DMS 273 (cell line): ENCODE data around the gene NYAP1.
"Not testable (repeated sequence)": the region's sequence is repeated elsewhere in the genome, so short reads cannot be mapped to it uniquely, and the experiment has no call there.

Experiments
- DNase-seq: peaks from one replicate; lab custom pipeline; 2025; ENCODE audit not compliant: unreplicated experiment; lab: John Stamatoyannopoulos, UW

Gene NYAP1

DNA sequence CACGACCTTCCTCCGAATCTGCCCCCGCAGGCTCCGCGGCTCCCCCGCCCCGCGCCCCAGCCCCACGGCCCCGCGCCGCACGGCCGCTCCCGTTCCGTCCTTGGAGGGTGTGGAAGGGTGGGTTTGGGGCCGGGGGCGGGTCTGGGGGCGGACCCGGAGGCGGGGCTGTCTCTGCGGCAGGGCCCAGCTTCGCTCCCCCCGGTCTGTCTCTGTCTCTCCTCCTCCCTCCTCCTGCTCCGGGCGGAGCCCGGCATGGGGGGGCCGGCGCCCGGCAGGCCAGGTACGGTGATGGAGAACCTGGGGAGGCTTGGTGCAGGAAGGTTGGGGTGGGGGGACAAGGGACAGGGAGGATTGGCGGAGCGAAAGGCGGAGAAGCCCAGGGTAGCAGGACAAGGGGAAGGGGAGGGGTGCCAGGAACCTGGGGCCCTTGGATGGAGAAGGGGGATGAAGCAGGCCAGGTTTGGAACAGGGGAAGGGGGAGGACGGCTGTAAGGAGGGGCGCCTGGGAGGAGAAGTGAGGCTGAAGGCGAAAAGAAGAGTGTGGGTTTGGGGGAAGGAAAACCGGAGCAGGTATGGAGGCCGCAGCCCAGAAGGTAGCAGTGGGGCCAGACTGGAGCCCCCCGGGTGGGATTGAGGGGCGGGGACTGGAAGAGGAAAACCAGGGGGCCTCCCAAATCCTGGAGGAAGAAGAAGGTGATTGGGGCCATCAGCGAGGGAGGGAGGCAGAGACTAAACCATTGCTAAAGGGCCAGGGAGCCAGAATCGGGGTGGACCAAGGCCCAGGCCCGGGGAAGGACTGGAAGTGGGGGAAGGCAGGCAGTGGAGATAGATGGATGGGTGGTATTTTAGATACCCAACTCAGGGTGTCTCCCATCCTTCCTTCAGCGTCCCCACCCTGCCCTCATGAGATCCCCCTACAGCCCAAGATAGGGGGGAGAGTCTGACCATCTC, at the start of gene NYAP1:
NYAP1 (plus strand) TSS at position 206 of the 951 bp plus-strand sequence. CDS start 1,385 bp downstream, outside the sequence.
- DNase-seq: peak; percentile 81

GRCh38 chr7:100434297-100435144, 49.2 kb upstream of the NYAP1 start:
- DNase-seq: no peak

DNA sequence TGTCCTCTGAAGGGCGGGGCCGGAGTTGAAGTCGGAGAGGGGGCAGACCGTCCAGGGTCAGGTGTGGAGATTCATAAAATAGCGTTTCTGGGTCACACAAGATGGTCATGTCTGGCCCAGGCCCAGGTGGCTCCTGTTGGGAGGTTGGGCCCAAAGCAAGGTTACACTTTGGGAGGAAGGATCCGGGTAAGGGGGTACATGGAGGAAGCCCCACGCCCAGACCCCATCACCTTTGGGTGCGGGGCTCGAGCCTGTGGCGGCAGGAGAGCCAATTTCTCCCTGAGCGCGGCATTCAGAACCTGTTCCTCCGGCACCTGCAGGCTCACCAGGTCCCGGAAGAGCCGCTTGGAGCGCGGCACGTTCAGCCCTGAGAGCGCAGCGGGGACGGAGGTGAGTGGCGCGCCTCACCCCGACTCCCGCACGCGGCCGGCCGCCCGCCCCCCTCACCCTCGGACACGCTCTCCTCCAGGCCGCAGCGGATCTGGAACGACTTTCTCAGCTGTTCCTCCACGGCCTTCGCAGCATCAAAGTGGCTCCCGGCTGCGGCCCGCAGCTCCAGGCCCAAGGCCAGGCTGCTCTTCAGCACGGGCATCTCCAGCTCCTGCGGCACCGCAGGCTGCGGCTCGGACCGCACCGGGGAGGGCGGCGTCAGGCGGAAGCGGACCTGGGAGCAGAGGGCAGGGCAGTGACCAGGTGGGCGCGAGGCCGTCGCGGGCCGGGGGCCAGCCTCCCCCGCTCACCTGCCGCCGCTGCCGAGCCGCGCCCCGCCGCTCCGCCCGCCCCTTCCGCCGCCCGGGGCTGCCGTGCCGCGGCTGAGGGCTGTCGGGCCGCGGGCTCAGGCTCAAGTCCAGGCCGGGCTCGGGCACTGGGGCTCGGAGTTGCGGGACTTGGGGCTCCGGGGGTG, 48.1 kb upstream of the NYAP1 start:
- DNase-seq: peak; percentile 83

DNA sequence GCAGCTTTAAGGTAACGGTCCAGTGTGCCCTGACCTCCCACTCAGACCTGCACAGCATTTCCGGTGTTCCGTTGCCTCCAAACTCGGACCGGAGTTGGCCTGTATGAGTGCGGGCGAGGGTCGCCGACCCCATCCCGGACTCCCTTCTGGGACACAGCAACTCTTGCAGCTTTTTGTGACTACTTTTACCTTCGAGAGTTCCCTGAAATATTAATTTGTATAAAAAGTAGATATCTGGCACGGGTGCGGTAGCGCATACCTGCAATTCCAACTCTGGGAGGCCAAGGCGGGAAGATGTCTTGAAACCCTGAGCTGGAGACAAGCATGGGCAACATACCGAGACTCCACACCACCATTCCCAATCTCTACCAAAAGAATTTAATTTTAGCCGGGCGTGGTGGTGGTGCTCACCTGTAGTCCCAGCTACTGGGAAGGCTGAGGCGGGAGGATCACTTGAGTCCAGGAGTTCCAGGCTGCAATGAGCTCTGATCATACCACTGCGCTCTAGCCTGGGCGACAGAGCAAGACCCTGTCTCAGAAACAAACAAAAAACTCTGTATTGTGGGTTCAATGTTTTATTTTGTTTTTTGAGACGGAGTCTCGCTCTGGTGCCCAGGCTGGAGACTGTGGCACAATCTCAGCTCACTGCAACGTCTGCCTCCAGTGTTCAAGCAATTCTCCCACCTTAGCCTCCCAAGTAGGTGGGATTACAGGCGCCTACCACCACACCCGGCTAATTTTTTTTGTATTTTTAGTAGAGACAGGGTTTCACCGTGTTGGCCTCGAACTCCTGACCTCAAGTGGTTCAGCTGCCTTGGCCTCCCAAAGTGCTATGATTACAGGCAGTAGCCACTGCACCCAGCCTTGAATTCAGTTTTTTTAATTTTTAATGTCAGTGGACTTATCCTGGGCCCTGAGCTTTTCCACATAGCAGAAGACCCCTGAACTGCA, 46.3 kb upstream of the NYAP1 start:
- DNase-seq: no peak

GRCh38 chr7:100438172-100438571, 45.6 kb upstream of the NYAP1 start:
- no peak for DNase-seq

DNA sequence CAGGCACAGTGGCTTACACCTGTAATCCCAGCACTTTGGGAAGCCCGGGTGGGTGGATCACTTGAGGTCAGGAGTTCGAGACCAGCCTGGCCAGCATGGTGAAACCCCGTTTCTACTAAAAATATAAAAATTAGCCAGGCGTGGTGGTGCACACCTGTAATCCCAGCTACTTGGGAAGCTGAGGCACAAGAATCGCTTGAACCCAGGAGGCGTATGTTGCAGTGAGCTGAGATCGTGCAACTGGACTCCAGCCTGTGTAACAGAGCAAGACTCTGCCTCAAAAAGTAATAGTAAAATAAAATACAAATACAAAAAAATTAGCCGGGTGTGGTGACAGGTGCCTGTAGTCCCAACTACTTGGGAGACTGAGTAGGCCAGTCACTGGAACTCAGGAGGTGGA, 45.0 kb upstream of the NYAP1 start:
- DNase-seq: not testable (repeated sequence)

- DNase-seq: not testable (repeated sequence)
Measured at GRCh38 chr7:100439244-100439643, 44.5 kb upstream of the NYAP1 start.

DNA sequence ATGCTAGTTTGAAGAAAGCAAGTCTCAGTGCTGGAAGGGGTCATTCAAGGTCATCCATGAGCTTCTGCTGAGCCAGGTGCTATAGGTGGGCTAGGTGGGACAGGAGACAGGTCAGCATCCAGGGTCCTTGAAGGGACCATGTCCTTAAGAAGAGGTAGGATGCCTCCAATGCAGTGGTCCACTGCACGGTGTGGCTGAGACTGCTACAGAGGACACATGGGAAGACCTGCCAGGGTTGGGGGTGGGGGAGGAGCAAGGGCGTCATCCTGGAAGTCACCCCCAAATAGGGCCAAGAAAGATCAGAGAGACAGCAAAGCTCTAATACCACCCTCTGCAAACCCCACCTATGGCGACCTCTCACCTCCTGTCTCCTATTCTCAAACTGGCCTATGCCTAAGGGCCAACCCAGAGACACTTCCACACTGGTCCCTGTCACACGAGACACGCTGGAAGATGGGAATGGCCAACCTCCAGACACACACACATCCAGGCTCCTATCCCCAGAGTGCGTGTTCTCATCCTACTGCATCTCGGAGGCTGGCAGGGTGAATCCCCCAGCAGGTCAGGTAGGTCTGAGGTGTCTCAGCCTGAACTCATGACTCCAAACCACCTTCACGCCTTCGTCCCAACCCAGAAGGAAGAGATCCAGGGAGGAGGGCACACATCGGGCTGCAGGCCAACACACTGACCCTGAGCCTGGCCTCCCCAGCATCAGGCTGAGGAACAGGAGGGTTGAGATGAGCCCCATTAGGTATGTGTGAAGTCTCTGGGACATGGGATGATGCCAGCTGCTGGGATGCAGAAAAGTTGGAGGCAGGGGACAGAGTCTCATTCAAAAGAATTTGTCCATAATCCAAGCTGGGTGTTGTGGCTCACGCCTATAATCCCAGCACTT, 41.8 kb upstream of the NYAP1 start:
- DNase-seq: no peak

- no peak for DNase-seq
Measured at GRCh38 chr7:100443096-100443840, 40.5 kb upstream of the NYAP1 start.

- DNase-seq: no peak
Measured at GRCh38 chr7:100444311-100445278, 39.1 kb upstream of the NYAP1 start.

DNA sequence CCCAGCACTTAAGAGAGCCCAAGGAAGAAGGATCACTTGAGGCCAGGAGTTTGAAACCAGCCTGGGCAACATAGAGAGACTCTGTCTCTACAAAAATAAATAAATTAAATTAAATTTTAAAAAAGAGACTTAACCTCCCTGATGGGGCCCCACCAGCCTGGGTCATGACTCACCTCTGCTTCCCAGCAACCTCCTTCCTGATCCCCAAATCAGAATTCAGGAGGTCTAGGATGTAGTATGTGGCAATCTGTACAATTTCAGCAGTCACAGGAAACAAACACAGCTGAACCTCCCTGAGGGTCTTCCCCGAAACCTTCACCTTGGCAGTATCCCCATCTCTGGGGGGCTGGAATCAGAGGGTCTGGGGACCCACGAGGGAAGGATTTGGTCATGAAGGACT, 37.7 kb upstream of the NYAP1 start:
- DNase-seq: no peak

DNA sequence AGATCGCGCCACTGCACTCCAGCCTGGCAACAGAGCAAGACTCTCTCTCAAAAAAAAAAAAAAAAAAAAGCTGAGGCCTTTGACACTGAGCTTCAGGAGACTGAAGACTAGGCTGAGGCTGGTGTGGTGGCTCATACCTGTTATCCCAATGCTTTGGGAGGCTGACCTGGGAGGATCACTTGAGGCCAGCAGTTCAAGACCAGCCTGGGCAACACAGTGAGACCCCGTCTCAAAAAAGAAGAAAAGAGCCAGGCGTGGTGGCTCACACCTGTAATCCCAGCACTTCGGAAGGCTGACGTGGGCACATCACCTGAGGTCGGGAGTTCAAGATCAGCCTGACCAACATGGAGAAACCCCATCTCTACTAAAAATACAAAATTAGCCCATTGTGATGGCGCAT, 36.4 kb upstream of the NYAP1 start:
- not testable (repeated sequence) for DNase-seq

DNA sequence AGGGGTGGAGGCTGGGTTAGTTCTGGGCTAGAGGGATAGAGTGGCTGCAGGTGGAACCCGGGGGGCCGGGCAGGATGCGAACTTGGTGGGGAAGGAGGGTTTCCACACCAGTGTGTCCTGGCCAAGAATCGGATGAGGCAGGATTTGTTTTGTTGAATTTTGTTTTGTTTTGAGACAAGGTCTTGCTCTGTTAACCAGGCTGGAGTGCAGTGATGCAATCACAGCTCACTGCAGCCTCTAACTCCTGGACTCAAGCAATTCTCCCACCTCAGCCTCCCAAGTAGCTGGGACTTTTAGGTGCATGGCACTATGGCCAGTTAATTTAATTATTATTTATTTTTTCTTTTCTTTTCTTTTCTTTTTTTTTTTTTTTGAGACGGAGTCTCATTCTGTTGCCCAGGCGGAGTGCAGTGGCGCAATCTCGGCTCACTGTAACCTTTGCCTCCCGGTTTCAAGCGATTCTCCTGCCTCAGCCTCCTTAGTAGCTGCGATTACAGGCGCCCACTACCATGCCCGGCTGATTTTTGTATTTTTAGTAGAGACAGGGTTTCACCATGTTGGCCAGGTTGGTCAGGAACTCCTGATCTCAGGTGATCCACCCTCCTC, 34.4 kb upstream of the NYAP1 start:
- no peak for DNase-seq

DNA sequence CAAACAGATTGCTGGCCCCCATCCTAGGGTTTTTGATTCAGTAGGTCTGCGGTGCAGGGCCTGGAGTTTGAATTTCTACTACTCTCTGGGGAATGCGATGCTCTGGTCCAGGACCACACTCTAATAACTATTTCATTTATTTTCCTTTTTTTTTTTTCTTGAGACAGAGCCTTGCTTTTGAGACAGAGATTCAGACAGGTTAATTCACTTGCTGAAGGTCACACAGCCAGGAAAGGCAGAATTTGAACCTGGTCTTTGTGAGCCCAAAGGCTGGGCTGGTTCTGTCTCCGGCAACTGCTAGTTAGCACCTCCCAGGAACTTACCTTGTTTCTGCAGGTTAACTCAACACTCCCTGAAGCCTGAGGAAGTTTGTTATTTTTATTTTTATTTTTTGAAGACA, 31.2 kb upstream of the NYAP1 start:
- no peak for DNase-seq

GRCh38 chr7:100453854-100454253, 29.9 kb upstream of the NYAP1 start:
- DNase-seq: not testable (repeated sequence)

- no peak for DNase-seq
Measured at GRCh38 chr7:100455206-100455605, 28.5 kb upstream of the NYAP1 start.
